NK-92 (cell line): ENCODE measurements around the gene TNFRSF1A.
"Not testable (repeated sequence)": the region's sequence is repeated elsewhere in the genome, so short reads cannot be mapped to it uniquely, and the experiment has no call there.

Experiments used
- DNase-seq: peaks from one replicate; lab custom pipeline; 2025; ENCODE audit not compliant: unreplicated experiment; lab: John Stamatoyannopoulos, UW

The TNFRSF1A gene

DNA sequence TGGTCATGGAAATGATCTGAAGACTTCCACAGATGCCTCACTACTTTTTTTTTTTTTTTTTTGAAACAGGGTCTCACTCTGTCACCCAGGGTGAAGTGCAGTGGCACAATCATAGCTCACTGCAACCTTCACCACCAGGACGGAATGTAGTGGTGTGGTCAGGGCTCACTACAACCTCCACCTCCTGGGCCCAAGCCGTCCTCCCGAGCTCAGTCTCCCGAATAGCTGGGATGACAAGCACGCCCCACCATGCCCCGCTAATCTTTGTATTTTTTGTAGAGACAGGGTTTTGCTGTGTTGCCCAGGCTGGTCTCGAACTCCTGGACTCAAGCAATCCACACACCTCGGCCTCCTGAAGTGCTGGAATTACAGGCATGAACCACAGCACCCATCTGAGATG is 3.3 kb downstream of the TNFRSF1A start:
- not testable (repeated sequence) for DNase-seq

DNA sequence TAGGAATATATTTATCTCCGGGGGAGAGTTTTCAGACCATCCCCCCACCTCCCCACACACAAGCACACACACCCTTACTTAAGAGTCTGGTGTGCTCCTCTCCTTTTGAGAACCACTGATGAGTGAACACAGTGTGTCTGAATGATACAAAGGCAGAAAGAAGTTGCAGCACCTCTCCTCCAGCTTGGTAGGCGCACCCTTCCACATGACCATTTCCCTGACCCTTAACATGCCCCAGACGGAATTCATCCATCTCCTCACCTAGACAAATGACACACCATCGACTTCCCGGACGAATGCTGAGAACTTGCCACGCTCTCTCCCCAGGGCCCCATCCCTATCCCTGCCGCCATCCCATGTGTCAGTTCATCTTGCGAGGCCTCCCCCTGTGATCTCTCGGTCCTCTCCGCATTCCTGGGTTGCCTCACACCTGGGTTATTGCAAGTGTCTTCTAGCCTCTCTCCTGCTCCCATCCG is 3.9 kb downstream of the TNFRSF1A start:
- DNase-seq: no peak

DNA sequence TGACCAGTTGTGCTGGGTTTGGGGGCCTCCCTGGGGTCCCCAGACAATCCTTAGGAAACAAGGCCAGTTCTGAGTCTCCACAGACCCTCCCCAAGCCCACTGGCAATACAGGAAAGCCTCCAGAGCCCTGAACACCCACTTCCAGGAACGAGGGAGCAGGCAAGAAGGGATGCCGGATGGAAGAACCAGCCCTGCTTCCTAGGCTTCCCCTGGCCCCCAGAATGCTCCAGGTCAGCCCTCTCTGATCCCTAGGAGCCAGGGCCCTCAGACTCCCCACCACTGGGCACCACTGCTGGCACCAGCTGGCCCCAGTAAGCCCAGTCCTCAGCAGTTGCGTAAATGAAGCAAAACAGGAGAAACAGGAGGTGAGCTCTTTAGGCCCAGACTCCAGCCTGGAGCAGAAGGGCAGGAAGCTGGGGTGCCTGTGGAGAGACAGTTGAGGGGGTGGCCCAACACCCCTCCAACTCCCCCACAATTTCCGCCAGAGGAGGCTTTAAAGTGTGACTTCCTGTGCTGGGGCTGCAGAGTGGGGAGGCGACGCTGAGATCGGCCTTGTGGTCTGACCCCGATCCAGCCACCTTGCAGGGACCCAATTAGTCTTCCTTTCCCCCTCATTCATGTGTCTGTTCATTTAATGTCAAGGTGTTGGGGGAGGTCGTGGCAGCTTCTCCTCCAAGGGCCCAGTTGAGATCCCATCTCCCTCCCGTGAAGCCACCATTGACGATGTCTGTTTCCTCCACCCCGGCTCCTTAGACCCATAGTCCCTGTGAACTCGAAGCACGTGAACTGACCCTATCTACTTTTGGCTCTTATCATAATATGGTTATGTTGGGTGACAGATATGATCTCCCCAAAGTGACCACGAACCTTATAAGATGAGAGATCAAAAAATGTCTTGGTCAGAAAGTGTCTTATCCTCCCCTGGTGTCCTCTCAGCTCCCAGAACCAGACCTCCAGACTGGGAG is 4.7 kb downstream of the TNFRSF1A start:
- no peak for DNase-seq

DNA sequence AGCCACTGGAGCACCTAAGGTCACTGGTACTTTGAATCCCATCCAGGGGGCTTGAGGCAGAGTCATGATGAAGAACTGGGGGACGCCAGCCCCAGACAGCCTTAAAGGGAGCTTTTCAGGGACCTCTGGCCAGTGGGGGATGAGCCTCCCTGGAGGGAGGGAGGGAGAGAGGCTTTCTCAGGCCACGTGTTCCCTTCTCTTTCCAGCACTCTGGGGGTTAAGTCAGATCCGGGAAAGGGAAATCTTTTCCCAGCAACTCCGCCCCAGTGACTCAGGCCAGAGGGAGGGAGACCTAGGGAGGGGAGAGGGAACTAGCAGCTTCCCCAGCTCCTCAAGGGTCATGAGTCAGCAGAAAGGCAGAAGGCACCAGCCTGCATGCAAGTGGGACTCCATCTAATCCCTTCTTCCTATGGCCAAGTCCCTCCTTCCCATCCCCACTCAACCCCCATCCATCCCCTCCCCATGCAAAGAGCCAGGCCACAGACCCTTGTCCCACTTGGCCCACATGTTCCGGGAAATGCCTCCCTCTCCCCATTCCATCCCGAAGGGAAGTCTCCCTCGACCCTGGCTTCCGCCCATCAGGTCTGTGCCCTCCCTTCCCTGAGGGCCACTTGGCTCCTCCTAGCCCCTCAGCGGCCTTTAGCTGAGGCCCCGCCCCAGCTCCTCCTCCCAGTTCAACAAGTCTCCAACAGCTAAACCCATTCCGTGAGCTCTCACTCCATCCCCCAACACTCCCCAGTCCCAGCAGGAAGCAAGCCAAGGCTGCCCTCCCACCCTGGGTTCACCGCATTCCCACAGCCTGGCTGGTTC is 5.6 kb downstream of the TNFRSF1A start:
- no peak for DNase-seq

DNA sequence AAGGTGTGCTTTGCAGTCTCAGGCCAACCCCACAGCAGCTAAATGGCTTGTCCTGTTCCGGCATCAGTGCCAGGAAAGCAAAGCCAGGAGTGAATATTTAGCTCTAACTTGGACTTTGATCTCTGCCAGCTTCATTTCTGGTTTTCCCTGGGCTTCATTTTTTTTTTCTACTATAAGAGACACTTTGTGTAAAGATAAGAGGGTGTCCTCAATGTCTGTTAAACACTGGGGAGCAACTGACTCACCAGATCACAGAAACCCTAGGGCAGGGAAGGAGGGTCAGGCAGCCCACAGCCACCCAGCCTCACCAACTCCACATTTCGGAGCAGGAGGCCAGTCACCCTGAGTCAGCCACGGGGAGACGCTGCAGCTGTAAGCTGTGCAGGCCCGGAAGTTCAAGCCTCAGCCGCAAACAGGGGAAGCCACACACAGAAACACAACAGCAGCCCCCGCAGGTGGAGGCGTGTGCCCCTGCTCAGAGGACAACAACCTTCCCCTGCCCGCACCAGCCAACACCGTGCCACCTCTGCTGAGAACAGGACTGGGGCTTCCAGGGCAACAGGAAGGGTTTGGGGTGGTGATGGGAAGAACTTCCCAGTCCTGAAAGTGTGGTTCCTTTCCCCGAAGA is 6.3 kb downstream of the TNFRSF1A start:
- no peak for DNase-seq

DNA sequence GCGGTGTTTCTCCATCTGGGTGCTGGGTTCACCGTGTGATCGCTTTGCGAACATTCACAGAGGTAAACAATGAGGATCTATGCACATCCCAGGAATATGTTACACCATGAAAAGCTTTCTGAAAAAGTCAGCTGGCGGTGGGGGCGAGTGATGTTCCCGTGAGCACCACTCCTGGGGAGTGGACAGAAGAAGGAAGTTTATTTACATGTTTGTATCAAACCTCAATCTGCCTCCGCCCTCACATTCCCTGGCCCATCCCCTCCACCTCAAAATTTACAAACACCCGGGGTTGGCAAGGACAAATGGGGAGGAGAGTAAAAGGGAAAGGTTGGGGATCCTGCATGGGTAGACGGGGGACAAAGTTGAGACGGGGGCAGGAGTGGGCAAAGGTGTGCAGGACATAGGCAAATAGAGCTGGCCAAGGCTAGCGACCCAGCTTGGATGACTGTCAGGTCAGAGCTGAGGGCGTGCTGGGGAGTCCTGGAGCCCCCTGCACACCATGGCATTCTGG is 6.9 kb downstream of the TNFRSF1A start:
- DNase-seq: no peak

DNA sequence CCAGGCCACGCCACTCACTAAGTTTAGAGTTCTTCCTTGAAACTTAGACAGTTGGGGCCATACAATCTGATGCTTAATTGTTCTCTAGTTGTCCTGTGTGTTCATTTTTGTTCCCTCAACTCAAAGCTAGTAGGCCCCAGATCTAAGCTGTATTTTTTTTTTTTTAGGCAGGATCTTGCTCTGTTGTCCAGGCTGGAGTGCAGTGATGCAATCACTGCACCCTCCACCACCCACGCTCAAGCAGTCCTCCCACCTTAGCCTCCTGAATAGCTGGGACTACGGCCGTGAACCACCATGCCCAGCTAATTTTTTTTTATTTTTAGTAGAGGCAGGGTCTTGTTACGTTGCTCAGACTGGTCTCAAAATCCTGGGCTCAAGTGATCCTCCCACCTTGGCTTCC is 7.5 kb downstream of the TNFRSF1A start:
- no peak for DNase-seq

DNA sequence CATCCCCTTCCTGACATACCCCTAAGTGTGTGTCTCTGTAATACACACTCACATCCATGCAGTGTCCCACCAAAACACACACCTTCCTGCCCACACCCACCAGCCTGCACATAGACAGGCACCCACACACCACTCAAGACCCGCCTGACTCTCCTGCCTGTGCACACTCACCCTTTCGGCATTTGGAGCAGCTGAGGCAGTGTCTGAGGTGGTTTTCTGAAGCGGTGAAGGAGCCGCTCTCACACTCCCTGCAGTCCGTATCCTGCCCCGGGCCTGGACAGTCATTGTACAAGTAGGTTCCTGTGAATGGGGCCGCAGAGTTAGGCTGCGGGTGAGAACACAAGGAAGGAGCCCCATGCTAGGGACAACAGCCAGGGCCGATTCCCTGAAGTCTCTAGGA is 8.3 kb downstream of the TNFRSF1A start:
- DNase-seq: no peak

DNA sequence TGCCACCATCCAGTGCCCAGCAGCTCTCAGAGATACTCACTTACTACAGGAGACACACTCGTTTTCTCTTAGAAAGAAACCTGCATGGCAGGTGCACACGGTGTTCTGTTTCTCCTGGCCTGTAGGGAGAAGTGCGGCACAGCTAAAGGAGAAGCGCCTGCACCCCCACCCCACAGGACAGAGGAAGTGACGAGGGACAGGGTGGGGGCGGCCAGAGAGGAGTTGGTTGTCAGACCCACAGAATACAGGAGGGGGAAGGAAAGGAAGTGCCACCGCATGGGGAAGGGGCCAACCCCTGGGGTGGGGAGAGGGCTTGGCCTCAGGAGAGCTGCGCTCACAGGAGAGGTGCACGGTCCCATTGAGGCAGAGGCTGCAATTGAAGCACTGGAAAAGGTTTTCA is 8.8 kb downstream of the TNFRSF1A start:
- no peak for DNase-seq

DNA sequence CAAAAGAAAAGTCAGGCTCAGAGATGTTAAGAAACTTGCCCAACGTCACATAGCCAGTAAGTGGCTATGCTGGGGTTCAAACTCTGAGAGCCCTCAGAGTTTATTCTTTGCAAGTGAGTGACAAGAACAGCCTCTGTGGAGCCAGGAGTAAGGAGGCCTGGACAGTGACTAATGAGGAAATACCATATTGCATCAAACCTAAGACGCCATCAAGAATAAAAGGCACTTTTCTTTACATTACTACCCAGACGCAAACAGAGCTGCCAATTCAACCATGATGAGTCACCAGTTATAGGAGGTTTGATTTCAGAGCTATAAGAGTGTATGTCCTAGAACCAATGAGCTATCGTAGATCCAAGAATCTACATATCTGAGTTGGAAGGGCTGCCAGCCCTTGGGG is 9.4 kb downstream of the TNFRSF1A start:
- no peak for DNase-seq

DNA sequence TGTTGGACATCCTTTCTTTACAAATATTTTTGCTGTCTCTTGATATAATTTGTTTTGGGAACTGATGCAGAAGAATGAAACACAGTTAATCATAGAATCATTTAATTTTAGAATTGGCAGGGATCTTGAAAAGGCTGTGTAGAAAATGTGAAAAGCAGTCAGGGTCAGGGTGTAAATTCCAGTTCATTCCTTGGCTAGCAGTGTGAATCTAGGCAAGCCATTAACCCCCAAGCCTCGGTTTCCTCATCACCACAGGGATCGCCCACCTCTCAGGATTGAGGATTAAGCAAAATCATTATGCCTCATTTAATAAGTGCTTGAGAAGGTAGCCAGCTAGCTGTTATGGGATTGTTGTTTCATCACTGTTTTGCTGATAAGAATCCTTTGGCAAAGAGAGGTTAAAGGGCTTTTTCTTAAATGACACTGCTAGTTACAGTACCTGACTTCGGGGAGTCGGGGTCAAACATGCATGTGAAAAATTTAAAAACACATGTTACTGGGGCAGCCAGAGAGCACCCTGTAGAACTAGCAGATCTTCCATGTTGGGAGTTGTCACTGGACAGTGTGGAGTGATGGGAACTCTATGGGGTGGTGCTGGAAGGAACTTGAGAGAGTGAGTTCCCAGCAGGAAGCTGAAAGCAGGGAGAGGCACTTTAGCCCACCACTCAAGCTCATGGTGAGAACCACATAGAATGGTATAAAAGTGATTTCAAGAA is 10.7 kb downstream of the TNFRSF1A start:
- DNase-seq: no peak

DNA sequence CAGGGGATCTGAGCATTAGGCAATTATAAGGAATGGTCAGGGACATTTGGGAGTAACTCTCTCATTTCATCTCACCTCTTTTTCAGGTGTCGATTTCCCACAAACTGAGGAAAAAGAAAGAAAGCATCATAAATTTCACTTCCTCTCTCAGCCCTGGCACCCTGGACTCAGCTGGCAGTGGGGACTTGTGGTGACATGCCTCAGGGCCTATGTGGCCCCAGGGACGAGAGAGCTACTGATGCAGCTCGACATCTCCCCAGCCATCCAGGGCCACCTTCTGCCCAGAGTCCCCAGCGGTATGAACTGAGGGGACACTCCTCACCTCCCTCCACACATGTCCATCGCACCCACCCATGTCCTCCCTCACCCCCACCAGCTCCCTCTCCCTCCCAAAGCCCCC is 11.7 kb downstream of the TNFRSF1A start:
- no peak for DNase-seq

DNA sequence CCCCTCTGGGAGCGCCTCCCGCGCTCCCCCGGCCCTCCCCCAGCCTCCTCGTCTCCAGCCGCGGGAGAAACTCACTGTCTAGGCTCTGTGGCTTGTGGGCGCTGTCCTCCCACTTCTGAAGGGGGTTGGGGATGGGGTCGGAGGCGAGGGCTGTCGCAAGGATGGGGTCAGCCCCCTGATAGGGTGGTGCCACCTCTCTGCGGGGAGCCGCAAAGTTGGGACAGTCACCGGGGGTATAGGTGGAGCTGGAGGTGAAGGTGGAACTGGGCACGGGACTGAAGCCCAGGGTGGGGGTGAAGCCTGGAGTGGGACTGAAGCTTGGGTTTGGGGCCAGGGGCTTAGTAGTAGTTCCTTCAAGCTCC is 12.2 kb downstream of the TNFRSF1A start:
- no peak for DNase-seq

DNA sequence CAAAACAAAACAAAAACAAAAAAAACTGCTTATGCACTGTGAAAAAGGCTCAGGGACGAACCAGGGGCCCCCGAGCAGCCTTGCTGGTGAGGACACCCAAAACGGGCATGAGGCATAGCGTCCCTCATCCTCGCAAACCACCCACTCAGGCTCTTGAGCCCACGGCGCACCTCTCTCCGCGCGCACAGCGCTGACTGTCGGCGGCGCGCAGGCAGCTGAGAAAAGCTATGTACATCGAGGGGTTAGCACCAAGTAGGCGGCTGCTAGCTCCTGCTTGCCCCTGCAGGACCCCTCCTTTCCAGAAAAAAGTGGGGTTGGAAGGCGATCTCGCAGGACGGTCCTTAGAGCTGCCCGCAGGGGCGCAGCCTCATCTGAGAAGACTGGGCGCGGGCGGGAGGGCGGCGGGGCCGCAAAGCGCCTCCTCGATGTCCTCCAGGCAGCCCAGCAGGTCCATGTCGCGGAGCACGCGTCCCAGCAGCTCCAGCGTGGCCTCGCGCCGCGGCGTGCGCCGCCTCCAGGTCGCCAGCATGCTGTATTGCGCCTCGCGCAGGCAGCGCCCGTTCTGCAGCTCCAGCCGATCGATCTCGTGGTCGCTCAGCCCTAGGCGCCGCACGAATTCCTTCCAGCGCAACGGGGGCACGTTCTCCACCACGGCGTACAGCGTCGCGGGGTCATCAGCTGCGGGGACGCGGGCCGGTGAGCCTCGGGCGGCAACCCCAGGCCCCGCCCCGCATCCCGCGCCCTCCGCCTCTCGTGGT is 12.8 kb downstream of the TNFRSF1A start:
- DNase-seq: no peak

DNA sequence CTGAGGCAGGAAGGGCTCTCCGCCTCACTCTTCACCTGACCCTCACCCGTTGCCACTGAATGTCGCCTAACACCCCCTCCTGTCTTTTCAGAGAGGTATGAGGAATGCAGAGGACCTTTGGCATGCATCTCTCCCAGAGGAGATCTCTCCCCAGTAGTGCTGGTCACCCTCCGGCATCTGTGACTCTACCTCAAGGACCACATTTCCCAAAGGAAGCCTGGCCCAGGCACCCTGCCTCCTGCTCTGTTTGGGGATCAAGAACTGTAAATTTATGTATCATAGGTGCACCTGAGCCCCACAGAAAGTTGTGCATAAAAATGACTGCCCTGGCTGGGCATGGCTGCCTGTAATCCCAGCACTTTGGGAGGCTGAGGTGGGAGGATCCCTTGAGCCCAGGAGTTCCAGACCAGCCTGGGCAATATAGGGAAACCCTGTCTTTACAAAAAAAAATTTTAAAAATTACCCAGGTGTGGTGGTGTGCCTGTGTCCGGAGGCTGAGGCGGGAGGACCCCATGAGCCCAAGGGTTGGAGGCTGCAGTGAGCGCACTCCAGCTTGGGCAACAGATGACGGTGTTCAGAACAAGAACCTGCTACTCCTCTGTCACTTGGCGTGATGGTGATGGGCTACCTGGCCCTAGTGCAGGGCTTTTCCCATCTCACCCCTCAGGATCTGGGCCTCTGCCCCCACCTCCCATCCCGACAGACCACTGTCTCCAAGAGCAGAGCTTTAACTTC is 13.7 kb downstream of the TNFRSF1A start:
- DNase-seq: no peak

DNA sequence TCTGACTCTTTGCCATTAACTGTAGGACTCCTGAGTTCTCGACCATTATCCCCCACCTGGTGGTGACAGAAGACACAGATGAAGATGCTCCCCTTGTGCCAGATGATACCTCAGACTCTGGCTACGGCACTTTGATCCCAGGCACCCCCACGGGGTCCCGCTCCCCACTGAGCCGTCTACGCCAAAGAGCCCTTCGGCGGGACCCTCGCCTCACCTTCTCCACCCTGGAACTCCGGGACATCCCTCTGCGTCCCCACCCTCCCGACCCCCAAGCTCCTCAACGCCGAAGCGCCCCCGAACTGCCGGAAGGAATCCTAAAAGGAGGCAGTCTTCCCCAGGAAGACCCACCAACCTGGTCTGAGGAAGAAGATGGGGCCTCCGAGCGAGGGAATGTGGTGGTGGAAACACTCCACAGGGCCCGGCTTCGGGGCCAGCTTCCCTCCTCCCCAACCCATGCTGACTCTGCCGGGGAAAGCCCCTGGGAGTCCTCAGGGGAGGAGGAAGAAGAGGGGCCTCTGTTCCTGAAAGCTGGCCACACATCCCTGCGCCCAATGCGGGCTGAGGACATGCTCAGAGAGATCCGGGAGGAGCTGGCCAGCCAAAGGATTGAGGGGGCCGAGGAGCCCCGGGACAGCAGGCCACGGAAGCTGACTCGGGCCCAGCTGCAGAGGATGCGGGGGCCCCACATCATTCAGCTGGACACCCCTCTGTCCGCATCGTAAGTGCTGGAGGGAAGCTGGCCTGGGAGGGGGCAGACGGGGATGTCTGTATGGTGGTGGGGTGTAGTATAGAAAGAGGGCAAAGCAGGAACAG is 14.4 kb downstream of the TNFRSF1A start:
- no peak for DNase-seq

DNA sequence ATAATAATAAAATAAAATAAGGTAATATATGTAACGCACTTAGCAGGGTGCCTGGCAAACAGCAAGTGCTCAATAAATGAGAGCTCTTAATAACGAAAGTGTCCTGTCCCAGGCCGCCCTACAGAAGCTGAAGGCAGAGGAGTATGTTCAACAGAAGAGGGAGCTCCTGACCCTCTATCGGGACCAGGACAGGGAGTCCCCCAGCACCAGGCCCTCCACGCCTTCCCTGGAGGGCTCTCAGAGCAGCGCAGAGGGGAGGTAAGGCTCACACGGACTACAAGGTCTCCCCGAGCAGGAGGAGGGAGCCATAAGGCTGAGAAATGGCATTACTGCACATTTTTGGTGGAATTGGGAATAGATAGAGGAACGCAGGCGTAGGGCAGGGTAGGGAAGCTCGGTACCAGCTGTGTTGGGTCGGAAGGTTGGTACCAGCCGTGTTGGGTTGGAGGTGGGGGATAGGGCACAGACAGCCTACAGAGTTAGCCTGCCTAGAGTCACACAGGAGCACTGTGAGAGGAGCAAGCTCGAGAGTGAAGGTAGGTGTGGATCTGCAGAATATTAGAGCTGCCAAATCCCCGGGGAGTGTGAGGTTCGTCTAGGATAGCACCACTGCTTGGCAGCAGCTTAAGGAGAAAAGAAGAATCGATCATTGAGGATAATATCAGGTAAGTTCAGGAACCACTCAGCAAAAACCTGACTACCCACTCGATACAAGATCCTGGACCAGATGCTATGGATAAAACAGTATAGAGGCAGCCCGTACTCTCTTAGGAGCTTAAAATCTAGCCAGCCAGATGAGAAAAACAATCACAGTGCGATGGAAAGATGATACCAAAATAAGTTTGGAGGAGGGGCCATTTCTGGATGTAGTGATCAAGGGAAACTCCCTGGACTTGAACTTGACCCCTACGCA is 15.3 kb downstream of the TNFRSF1A start:
- DNase-seq: no peak
